Stimulated activated CD8-positive, alpha-beta memory T cell treated with anti-CD3 and anti-CD28 coated beads, Interleukin-2, amount 100 ng/mL, for 48 hours (primary cell): ENCODE measurements around the gene CAMTA1.
"Not testable (repeated sequence)": the region's sequence is repeated elsewhere in the genome, so short reads cannot be mapped to it uniquely, and the experiment has no call there.

ENCODE experiments used
- DNase-seq, 2 donors: peaks; one replicate each; pipeline ENCODE4 v3.0.0-alpha.2; 2020; ENCODE audit warnings: low read depth in 2 of 2

CAMTA1 gene

GRCh38 chr1:7671676-7672075 lies 886.4 kb downstream of the CAMTA1 start:
- no peak for DNase-seq

GRCh38 chr1:7672864-7673263 lies 887.6 kb downstream of the CAMTA1 start:
- no peak for DNase-seq

- no peak for DNase-seq
Observed at GRCh38 chr1:7674972-7675371, 889.7 kb downstream of the CAMTA1 start.

- DNase-seq, result no peak
Observed at GRCh38 chr1:7675431-7676273, 890.4 kb downstream of the CAMTA1 start.

- DNase-seq, result no peak
Observed at GRCh38 chr1:7676274-7676945, 891.2 kb downstream of the CAMTA1 start.

- DNase-seq, result no peak
Observed at GRCh38 chr1:7677111-7677510, 891.9 kb downstream of the CAMTA1 start.

GRCh38 chr1:7677815-7678214 lies 892.6 kb downstream of the CAMTA1 start:
- DNase-seq, result no peak

- DNase-seq, result no peak
Observed at GRCh38 chr1:7678491-7679158, 893.4 kb downstream of the CAMTA1 start.

GRCh38 chr1:7679159-7679872 lies 894.1 kb downstream of the CAMTA1 start:
- no peak for DNase-seq

- DNase-seq, result no peak
Observed at GRCh38 chr1:7679873-7680206, 894.6 kb downstream of the CAMTA1 start.

GRCh38 chr1:7680207-7680954 lies 895.1 kb downstream of the CAMTA1 start:
- peak in 1 of 2 donors; percentile 17 for DNase-seq

GRCh38 chr1:7680955-7681268 lies 895.7 kb downstream of the CAMTA1 start:
- DNase-seq, result no peak

GRCh38 chr1:7681401-7681800 lies 896.1 kb downstream of the CAMTA1 start:
- DNase-seq, result no peak

- DNase-seq, result no peak
Observed at GRCh38 chr1:7683521-7683920, 898.3 kb downstream of the CAMTA1 start.

GRCh38 chr1:7684132-7684531 lies 898.9 kb downstream of the CAMTA1 start:
- DNase-seq, result no peak

- DNase-seq, result no peak
Observed at GRCh38 chr1:7684861-7685635, 899.8 kb downstream of the CAMTA1 start.

GRCh38 chr1:7686301-7686850 lies 901.1 kb downstream of the CAMTA1 start:
- no peak for DNase-seq

GRCh38 chr1:7687411-7687810 lies 902.2 kb downstream of the CAMTA1 start:
- DNase-seq, result no peak

GRCh38 chr1:7688659-7689058 lies 903.4 kb downstream of the CAMTA1 start:
- no peak for DNase-seq

- DNase-seq, result not testable (repeated sequence)
Observed at GRCh38 chr1:7689307-7689706, 904.1 kb downstream of the CAMTA1 start.

GRCh38 chr1:7690076-7690475 lies 904.8 kb downstream of the CAMTA1 start:
- DNase-seq, result no peak
